Fibroblast of skin of left quadriceps (primary cell): ENCODE results near the gene FOXN3.
A peak's percentile ranks its signal among the peaks of the same experiment; 100 is the strongest.

Experiments
- DNase-seq, 2 experiments: peaks; one replicate each; pipeline ENCODE4 v3.0.0-alpha.2; 2013; ENCODE audit warnings: low read depth in 2 of 2

FOXN3 gene

GRCh38 chr14:89409961-89410360, 7.1 kb downstream of the FOXN3 start:
- DNase-seq, result no peak

- no peak for DNase-seq
Observed at GRCh38 chr14:89408907-89409700, 7.9 kb downstream of the FOXN3 start.

GRCh38 chr14:89407856-89408255, 9.2 kb downstream of the FOXN3 start:
- no peak for DNase-seq

- DNase-seq, result no peak
Observed at GRCh38 chr14:89406941-89407340, 10.1 kb downstream of the FOXN3 start.

GRCh38 chr14:89406361-89406760, 10.7 kb downstream of the FOXN3 start:
- DNase-seq, result no peak

GRCh38 chr14:89405712-89406111, 11.3 kb downstream of the FOXN3 start:
- no peak for DNase-seq

GRCh38 chr14:89402363-89402762, 14.7 kb downstream of the FOXN3 start:
- no peak for DNase-seq

- no peak for DNase-seq
Observed at GRCh38 chr14:89401761-89402160, 15.3 kb downstream of the FOXN3 start.

GRCh38 chr14:89401241-89401640, 15.8 kb downstream of the FOXN3 start:
- DNase-seq, result no peak

- no peak for DNase-seq
Observed at GRCh38 chr14:89400529-89400928, 16.5 kb downstream of the FOXN3 start.

- DNase-seq, result peak; percentile 58 to 60
Observed at GRCh38 chr14:89399594-89400068, 17.4 kb downstream of the FOXN3 start.

- no peak for DNase-seq
Observed at GRCh38 chr14:89399157-89399556, 17.9 kb downstream of the FOXN3 start.

GRCh38 chr14:89397569-89398230, 19.3 kb downstream of the FOXN3 start:
- DNase-seq, result no peak

- DNase-seq, result no peak
Observed at GRCh38 chr14:89394972-89395371, 22.1 kb downstream of the FOXN3 start.

GRCh38 chr14:89393222-89393745, 23.7 kb downstream of the FOXN3 start:
- DNase-seq, result no peak

GRCh38 chr14:89392181-89392580, 24.9 kb downstream of the FOXN3 start:
- no peak for DNase-seq

- DNase-seq, result no peak
Observed at GRCh38 chr14:89391556-89391955, 25.5 kb downstream of the FOXN3 start.

GRCh38 chr14:89391123-89391522, 25.9 kb downstream of the FOXN3 start:
- no peak for DNase-seq

GRCh38 chr14:89388853-89389252, 28.2 kb downstream of the FOXN3 start:
- no peak for DNase-seq

GRCh38 chr14:89387922-89388685, 28.9 kb downstream of the FOXN3 start:
- no peak for DNase-seq

- DNase-seq, result no peak
Observed at GRCh38 chr14:89386212-89386886, 30.7 kb downstream of the FOXN3 start.

GRCh38 chr14:89384636-89385035, 32.4 kb downstream of the FOXN3 start:
- no peak for DNase-seq
